Gastrocnemius medialis (tissue), 4 donors: ENCODE results near the gene COG7.

Experiments used
- POLR2A ChIP-seq, 2 donors: fragments of 450-650 bp; IDR thresholded peaks; one replicate each; pipeline ENCODE4 v1.6.1; 2017; ENCODE audit warnings: antibody characterized with exemption in 2 of 2, mild to moderate bottlenecking in 2 of 2, moderate library complexity in 2 of 2
- TF ChIP-seq, protein P1 (sequence below), 5 experiments: fragments of 450-650 bp in 3 of 5; fragments of 200-600 bp in 2 of 5; sonication (generic) in 2 of 5; IDR thresholded peaks in 4 of 5; conservative IDR thresholded peaks in 1 of 5; 1 replicate in 4 of 5; 2 replicates in 1 of 5; pipeline ENCODE4 v1.5.1; 2016 to 2019; ENCODE audit warnings: antibody characterized with exemption in 5 of 5, mild to moderate bottlenecking in 3 of 5, moderate library complexity in 3 of 5

DNA sequence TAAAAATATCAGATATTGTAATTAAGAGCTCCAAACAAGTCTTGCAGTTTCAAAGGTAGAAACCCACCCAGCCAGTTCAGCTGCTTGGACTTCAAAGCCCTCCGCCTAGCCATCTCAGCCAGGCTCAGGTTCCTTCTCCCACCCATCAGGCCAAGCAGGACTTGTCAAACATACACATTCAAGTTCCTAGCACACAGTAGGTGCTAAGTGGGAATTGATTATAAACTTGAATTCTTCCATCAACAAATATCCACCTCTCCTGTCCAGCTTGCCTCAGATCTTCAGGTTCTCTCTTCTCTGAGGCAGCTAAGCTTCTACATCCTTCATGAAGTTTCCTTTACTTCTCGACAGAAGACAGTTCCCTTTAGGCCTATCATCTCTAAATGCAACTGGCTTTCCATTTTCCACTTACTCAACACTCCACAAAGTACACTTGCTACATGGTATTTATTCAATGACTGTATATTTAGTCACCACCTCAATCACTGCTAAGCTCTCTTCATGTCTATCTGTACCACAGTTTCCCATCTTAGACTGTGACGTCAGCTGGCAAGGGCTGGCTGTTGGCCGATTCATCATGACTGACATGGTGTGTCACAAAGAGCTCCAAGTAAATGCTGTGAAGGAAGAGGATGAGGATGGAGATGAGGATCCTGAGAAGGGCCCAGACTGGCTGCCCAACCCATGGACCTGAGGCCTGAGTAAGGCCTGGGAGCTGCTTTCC lies 13.3 kb upstream of the COG7 start:
- TF ChIP-seq, protein P1, sequence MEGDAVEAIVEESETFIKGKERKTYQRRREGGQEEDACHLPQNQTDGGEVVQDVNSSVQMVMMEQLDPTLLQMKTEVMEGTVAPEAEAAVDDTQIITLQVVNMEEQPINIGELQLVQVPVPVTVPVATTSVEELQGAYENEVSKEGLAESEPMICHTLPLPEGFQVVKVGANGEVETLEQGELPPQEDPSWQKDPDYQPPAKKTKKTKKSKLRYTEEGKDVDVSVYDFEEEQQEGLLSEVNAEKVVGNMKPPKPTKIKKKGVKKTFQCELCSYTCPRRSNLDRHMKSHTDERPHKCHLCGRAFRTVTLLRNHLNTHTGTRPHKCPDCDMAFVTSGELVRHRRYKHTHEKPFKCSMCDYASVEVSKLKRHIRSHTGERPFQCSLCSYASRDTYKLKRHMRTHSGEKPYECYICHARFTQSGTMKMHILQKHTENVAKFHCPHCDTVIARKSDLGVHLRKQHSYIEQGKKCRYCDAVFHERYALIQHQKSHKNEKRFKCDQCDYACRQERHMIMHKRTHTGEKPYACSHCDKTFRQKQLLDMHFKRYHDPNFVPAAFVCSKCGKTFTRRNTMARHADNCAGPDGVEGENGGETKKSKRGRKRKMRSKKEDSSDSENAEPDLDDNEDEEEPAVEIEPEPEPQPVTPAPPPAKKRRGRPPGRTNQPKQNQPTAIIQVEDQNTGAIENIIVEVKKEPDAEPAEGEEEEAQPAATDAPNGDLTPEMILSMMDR (IDR thresholded peaks at IDR 0.05 in 4 of 5, conservative IDR thresholded peaks at IDR 0.05 in 1 of 5) = no peak
- no peak for TF ChIP-seq POLR2A (IDR thresholded peaks at IDR 0.05)
